Right ventricle myocardium superior (tissue), 1 donor: ENCODE results near the gene GLOD4. TPM values are rescaled to one million over a fixed set of nuclear protein-coding genes. Genes with fewer than 3 reads are reported as not detected.

ENCODE experiments used
- ATAC-seq: fragments of 200-7000 bp; cut with Tn5 transposase; one replicate; pipeline ENCODE4 v1.9.1; 2020; ENCODE audit warnings: mild to moderate bottlenecking; ENCODE audit not compliant: poor library complexity
- DNase-seq: peaks from one replicate; pipeline ENCODE4 v3.0.0-alpha.2; 2020
- intact Hi-C: fragments of 100-400 bp; cut with DNase I; formaldehyde crosslinking; loops from one replicate; pipeline ENCODE4 v1.11.2; 2022
- total RNA-seq: library from RNA; stranded (reverse); fragmentation: NEBNext Ultra II Directional; extraction: Animal tissue kit (Norgen Biotek cat#: 25700); gene quantifications from one replicate; pipeline ENCODE4 v1.2.1, GENCODE V29; 2021
- donor health status: DM: no; HTN: yes; CAD: no; lungs with severe emphysema.

GLOD4 gene
- total RNA-seq, 1 donor from 2014 or later = 25.1 TPM

DNA sequence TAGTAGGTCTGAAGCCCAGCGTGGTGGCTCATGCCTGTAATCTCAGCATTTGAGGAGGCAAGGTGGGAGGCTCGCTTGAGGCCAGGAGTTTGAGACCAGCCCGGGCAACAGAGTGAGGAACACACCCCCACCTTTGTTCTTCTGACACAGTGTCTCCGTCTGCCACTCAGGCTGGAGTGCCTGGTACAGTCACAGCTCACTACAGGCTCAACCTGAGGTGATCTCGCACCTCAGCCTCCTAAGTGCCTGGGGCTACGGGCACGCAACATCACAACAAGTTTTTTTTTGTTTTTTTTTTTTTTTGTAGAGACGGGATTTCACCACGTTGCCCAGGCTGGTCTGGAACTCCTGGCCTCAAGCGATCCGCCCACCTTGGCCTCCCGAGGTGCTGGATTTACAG lies 56.3 kb downstream of the GLOD4 start:
- intact Hi-C loops = no loop called here
- ATAC-seq = no peak
- DNase-seq = no peak

DNA sequence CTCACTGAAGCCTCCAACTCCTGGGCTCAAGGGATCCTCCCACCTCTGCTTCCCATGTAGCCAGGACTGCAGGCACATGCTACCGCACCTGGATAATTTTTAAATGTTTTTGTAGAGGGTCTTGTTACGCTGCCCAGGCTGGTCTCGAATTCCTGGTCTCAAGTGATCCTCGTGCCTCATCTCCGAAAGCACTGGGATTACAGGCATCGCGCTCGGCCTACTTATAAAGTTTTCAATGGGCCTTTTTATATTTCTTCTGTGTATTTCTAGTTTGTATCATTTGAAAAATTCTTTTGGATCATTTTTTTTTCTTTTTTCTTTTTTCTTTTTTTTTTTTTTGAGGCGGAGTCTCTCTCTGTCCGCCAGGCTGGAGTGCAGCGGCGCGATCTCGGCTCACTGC lies 57.0 kb downstream of the GLOD4 start:
- intact Hi-C loops = no loop called here
- no peak for DNase-seq
- no peak for ATAC-seq

DNA sequence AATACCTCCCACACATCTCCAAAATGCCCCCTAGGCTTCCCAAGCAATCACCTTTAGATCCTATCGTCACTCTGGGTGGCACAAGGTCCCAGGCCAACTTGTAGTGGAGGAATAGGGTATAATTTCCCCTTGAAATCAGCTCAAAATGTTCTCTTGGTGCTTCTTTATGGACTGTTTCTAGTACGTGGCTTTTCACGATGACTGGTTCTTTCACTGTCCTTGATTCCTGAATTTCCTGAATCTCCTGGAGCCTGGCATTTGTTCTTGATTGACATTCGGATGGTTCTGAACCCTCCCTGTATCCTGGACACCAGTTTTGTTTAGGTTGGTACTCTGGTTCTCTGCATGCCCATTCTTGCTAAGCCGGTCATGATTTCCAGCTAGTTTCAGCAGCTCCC lies 60.5 kb downstream of the GLOD4 start:
- no peak for DNase-seq
- ATAC-seq = no peak
- intact Hi-C loops = no loop called here

DNA sequence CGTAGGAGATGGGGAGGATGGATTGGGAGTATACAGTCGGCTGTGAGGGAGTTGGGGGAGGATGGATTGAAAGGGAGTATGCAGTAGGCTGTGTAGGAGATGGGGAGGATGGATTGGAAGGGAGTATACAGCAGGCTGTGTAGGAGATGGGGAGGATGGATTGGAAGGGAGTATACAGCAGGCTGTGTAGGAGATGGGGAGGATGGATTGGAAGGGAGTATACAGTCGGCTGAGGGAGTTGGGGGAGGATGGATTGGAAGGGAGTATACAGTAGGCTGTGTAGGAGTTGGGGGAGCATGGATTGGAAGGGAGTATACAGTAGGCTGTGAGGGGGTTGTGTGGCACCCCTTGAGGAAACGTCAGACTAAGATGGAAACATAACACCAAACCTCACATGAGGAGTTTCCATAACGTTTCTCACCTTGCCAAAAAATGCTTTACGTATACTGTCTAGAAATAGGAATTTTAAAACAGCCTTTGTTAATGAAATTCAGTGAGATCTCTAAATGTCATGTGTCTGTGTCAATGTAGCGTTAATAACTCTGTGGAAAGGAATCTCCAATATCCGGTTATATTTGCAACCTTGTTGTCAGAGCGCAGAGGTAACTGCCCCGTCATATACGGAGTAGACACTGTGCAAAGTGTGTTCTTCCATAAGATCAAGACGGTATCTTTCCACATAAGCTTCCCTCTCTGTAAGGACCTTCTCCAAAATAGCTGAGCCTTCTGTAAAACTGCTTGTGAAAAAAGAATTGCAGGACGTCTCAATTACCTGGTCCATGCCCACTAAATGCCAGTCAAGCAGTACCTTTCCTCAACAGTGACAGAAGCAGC lies 61.2 kb downstream of the GLOD4 start:
- no peak for ATAC-seq
- intact Hi-C loops = no loop called here
- no peak for DNase-seq

DNA sequence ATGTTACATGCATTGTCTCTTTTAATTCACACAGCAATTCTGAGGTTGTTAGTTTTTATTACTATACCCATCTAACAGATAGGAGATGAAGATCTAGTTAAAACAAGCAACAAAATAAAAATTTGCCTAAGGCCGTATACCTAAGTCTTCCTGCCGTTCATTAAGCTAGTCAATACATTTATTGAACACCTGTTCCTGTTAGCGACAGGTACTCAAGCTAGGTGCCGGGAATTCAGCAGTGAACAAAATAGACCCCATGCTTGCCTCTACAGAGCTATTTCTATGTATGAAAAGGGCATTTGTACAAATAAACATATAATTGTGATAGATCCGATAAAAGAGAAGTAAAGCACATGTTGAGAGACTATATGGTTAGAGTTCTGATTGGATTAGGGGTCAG lies 64.0 kb downstream of the GLOD4 start:
- intact Hi-C loops = no loop called here
- ATAC-seq = no peak
- no peak for DNase-seq

Other genes starting within 250 kb of the GLOD4 start
- 26.3 TPM for gene VPS53, start 67.4 kb downstream of the GLOD4 start, total RNA-seq
- 2.0 TPM for gene TLCD3A, start 49.7 kb downstream of the GLOD4 start, total RNA-seq
- gene GEMIN4, start 30.0 kb downstream of the GLOD4 start, total RNA-seq = 12.2 TPM
- 21.0 TPM for gene MRM3, start 73 bp upstream of the GLOD4 start, total RNA-seq
- gene NXN, start 197.5 kb upstream of the GLOD4 start, total RNA-seq = 20.2 TPM
- gene TIMM22, start 214.8 kb upstream of the GLOD4 start, total RNA-seq = 17.1 TPM